ENCODE data around the gene SLC37A4.

DNA sequence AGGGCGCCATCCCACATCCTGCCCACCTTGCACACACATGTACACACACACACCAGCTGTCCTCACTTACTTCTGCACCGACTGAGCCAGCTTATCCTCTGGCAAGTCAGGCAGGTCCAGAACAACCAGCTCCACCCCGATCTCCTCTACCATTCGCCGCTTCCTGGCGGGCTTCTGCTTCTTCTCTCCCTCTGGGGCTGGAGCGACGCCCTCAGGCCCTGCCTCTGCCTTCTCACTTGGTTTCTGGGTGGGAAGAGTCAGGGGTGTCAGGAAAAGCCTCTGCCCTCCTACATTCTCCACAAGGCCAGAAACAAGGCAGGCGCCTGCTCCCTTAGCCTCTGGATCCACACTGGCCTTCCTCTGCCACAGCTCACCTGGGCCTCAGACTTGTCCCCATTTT, 18.0 kb upstream of the SLC37A4 start:
- TF ChIP-seq CTCF (IDR thresholded peaks at IDR 0.05; ENCODE audit: poor library complexity) (no peak), EZH2phosphoT487 (IDR thresholded peaks at IDR 0.05; ENCODE audit: low read depth, severe bottlenecking, unreplicated experiment) (no peak)
